Measurements from ENCODE around the gene TARP.
"Not testable (repeated sequence)": the region's sequence is repeated elsewhere in the genome, so short reads cannot be mapped to it uniquely, and the experiment has no call there.

TARP gene

DNA sequence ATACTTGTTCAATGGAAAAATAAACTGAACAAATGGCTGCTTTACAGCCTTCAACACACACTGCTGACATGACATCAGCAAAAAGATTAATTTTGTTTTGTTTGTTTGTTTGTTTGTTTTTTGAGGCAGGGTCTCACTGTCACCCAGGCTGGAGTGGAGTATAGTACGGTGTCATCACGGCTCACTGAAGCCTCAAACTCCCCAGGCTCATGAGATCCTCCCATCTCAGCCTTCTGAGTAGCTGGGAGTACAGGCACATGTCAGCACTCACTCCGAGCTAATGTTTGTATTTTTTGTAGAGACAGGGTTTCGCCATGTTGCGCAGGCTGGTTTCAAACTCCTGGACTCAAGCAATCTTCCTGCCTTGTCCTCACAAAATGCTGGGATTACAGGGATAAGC lies 10.9 kb downstream of the TARP start:
- DNase-seq (ENCODE audit: low read depth in 2 of 3, low spot score in 1 of 3): no peak

DNA sequence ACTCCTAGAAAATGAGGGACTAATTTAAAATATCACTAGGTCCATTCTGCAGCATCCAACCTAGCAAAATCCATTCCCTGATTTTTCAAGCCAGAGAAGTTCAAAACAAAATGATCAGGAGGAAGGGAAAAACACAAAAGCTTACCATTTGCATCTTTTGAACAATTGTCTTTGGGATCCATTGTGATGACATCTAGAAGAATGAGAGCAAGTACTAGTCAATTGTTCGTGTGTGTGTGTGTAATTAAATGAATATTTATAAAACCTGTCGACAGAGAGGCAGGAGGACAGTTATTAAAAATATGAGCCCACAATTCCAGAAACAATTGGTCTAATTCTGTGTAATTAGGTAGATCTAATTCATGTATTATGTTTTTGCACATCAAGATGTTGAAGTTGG lies 11.4 kb downstream of the TARP start:
- not testable (repeated sequence) for DNase-seq (ENCODE audit: low read depth in 2 of 3, low spot score in 1 of 3)

GRCh38 chr7:38261601-38262000 lies 11.8 kb downstream of the TARP start:
- DNase-seq (ENCODE audit: low read depth in 2 of 3, low spot score in 1 of 3): not testable (repeated sequence)

- DNase-seq (ENCODE audit: low read depth in 2 of 3, low spot score in 1 of 3): not testable (repeated sequence)
Observed at GRCh38 chr7:38259157-38259556, 14.3 kb downstream of the TARP start.

GRCh38 chr7:38257350-38257677 lies 16.1 kb downstream of the TARP start:
- no peak for DNase-seq (ENCODE audit: low read depth in 2 of 3, low spot score in 1 of 3)

DNA sequence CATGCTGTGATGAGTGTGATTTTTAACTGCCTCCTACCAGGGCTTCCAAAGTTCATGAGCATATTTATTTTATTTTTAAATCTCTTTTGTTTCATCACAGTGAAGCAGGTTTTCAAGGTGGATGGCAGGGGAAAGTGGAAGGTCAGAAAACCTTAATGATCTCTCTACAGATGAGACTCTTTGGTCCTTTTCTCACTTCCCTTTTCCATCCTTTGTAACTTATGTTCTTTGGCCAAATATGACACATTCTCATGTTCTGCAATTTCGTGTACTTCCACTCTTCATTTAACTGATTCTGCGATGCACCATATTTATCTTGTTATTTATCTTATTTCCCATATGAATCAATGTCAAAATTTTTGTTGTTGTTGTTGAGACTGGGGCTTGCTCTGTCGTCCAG lies 23.6 kb downstream of the TARP start:
- DNase-seq (ENCODE audit: low read depth in 2 of 3, low spot score in 1 of 3): not testable (repeated sequence)

- no peak for DNase-seq (ENCODE audit: low read depth in 2 of 3, low spot score in 1 of 3)
Observed at GRCh38 chr7:38248069-38248567, 25.3 kb downstream of the TARP start.

DNA sequence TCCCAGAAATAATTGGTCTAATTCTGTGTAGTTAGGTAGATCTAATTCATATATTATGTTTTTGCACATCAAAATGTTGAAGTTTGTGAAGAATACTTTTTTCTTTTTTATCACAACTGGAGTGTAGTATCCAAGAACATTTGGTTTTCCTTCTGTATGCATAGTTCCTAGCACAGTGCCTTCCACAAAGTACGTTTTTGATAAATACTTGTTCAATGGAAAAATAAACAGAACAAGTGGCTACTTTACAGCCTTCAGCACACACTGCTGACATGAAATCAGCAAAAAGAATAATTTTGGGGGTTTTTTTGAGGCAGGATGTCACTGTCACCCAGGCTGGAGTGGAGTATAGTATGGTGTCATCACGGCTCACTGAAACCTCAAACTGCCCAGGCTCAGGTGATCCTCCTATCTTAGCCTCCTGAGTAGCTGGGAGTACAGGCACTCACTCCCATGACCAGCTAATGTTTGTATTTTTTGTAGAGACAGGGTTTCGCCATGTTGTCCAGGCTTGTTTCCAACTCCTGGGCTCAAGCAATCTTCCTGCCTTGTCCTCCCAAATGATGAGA lies 27.9 kb downstream of the TARP start:
- DNase-seq (ENCODE audit: low read depth in 2 of 3, low spot score in 1 of 3): no peak

DNA sequence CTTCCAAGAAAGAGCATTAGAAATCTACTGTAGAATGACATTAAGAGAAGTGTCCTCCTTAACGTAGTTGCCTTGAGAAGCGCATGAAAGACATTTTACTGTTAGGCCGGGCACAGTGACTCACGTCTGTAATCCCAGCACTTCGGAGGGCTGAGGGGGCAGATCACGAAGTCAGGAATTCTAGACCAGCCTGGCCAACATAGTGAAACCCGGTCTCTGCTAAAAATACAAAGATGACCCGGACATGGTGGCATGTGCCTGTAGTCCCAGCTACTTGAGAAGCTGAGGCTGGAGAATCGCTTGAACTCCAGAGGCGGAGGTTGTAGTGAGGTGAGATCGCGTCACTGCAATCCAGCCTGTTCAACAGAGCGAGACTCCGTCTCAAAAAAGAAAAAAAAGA lies 28.9 kb downstream of the TARP start:
- DNase-seq (ENCODE audit: low read depth in 2 of 3, low spot score in 1 of 3): no peak

GRCh38 chr7:38243345-38243744 lies 30.1 kb downstream of the TARP start:
- DNase-seq (ENCODE audit: low read depth in 2 of 3, low spot score in 1 of 3): not testable (repeated sequence)

DNA sequence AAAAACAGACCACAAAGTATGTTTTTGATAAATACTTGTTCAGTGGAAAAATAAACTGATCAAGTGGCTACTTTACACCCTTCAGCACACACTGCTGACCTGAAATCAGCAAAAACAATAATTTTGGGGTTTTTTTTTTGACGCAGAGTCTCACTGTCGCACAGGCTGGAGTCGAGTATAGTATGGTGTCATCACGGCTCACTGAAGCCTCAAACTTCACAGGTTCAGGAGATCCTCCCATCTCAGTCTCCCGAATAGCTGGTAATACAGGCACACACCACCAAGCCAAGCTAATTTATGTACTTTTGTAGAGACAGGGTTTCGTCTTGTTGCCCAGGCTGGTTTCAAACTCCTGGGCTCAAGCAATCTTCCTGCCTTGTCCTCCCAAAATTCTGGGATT lies 30.6 kb downstream of the TARP start:
- no peak for DNase-seq (ENCODE audit: low read depth in 2 of 3, low spot score in 1 of 3)

- no peak for DNase-seq (ENCODE audit: low read depth in 2 of 3, low spot score in 1 of 3)
Observed at GRCh38 chr7:38241071-38241470, 32.4 kb downstream of the TARP start.

GRCh38 chr7:38239129-38239528 lies 34.3 kb downstream of the TARP start:
- DNase-seq (ENCODE audit: low read depth in 2 of 3, low spot score in 1 of 3): not testable (repeated sequence)

DNA sequence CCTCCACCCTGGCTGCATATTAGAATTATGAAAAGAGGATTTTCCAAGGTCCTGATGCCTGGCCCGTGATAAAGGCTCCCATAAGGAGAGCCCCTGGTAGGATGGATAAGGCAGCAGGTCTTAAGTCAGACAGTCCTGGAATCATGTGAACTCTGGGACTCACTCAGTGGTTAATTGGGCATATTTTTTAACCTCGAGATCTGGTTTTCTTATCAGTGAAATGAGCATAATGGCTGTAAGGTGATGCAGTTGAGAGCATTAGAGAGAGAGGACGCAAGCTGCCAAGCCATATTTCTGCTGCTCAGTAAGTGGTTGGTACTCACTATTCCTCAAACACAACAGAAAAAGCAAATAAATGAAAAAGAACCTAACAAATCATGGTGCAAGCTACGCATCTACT lies 37.8 kb downstream of the TARP start:
- DNase-seq (ENCODE audit: low read depth in 2 of 3, low spot score in 1 of 3): no peak

GRCh38 chr7:38234759-38235158 lies 38.7 kb downstream of the TARP start:
- DNase-seq (ENCODE audit: low read depth in 2 of 3, low spot score in 1 of 3): not testable (repeated sequence)

- DNase-seq (ENCODE audit: low read depth in 2 of 3, low spot score in 1 of 3): peak; percentile 60 to 64 (median 62)
Observed at GRCh38 chr7:38232502-38233366, 40.7 kb downstream of the TARP start.

DNA sequence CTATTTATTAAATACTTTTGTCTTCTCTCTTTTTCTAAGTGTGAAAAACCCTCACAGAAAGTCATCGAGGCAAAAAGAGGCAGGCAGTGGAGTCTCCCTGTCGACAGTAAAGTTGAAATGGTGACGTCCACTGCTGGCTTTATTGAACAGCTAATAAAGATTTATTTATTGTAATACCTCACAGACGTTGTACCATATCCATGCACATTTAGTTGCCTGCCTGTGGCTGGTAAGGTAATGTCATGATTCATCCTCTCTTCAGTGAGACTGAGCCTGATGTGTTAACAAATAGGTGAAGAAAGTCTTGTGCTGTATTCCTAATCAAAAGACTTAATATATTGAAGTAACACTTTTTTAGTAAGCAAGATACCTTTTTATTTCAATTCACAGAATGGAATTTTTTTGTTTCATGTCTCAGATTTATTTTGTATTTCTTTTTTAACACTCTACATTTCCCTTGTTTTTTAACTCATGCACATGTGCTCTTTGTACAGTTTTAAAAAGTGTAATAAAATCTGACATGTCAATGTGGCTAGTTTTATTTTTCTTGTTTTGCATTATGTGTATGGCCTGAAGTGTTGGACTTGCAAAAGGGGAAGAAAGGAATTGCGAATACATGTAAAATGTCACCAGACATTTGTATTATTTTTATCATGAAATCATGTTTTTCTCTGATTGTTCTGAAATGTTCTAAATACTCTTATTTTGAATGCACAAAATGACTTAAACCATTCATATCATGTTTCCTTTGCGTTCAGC lies 43.4 kb downstream of the TARP start:
- DNase-seq (ENCODE audit: low read depth in 2 of 3, low spot score in 1 of 3): no peak

DNA sequence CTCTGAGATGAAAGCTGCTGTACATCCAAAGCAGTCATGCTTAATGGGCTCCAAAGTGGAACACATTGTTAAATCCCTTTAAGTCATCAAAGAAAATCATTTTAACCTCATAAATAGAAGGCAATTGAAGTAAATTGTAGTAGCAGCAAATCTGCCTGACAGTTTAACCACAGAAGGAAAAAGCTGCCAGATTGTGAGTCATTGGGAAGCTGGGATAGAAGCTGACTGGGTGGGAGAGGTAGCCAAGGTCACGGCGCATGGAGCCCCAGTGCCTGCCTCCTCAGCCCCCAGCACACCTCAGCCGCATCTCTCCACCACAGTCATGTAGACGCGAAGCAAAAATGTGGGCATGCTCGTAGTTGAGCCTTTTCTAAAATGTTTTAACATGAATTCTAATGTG lies 44.0 kb downstream of the TARP start:
- DNase-seq (ENCODE audit: low read depth in 2 of 3, low spot score in 1 of 3): no peak

DNA sequence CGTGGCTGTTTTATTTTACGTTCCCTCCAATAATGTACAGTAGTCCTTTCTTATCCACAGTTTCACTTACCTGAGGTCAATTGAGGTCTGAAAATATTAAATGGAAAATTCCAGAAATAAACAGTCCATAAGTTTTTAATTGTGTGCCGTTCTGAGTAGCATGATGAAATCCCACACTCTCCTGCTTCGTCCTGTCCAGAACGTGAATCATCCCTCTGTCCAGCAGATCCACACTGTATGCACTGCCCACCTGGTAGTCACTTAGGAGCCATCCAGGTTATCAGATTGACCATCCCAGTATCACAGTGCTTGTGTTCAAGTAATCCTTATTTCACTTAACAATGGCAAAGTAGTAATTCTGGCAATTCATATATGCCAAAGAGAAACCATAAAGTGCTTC lies 49.0 kb downstream of the TARP start:
- no peak for DNase-seq (ENCODE audit: low read depth in 2 of 3, low spot score in 1 of 3)

DNA sequence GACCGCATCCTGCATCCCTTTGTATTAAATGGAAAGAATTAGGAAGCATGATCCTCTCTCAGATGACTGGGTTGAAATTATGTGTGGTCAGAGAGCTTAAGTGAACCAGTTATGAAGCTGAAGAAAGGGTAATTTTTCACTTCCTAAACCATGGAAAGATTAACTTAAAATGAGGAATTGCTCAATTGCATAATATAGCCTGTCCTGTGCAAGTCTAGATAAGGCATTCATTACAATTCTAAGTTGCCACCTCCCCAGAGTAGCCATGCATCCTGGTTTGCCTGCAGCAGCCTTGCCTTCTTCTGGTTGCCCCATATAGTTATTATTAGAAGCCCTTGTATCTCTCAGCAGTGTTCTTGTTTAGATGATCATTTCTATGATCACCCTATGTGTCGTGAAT lies 50.1 kb downstream of the TARP start:
- DNase-seq (ENCODE audit: low read depth in 2 of 3, low spot score in 1 of 3): no peak

- peak in 1 of 3 donors; percentile 49 for DNase-seq (ENCODE audit: low read depth in 2 of 3, low spot score in 1 of 3)
Observed at GRCh38 chr7:38222481-38223096, 50.8 kb downstream of the TARP start.

- no peak for DNase-seq (ENCODE audit: low read depth in 2 of 3, low spot score in 1 of 3)
Observed at GRCh38 chr7:38220452-38220851, 53.0 kb downstream of the TARP start.

Data from stimulated activated CD4-positive, alpha-beta T cell treated with anti-CD3 and anti-CD28 coated beads, Interleukin-12 subunit alpha, Interleukin-12 subunit beta, amount 100 ng/mL, for 48 hours (primary cell).